Small intestine (tissue), 7 donors: ENCODE measurements around the gene DIPK1B. TPM values are rescaled to one million over a fixed set of nuclear protein-coding genes. Genes with fewer than 3 reads are reported as not detected.

Experiments used
- DNase-seq, 2 donors: peaks; one replicate each; pipeline versions ENCODE4 v3.0.0 to v3.0.0-alpha.2; 2013
- FAIRE-seq: peaks from 2 replicates; lab custom pipeline; 2012; peaks lifted over from hg19 to GRCh38; lab: Jason Lieb, UNC
- H3K27ac ChIP-seq, 3 donors: one replicate each; pipeline ENCODE4 v1.5.1; 2013; ENCODE audit warnings: low read length in 2 of 3, mild to moderate bottlenecking in 2 of 3, control low read depth in 1 of 3, inconsistent platforms in 1 of 3, low read depth in 1 of 3, moderate library complexity in 1 of 3
- H3K27me3 ChIP-seq, 3 donors: one replicate each; pipeline ENCODE4 v1.6.1; 2013; ENCODE audit warnings: low read length in 3 of 3, inconsistent platforms in 1 of 3; ENCODE audit not compliant: control insufficient read depth in 3 of 3, insufficient read depth in 3 of 3
- H3K36me3 ChIP-seq, 3 donors: one replicate each; pipeline ENCODE4 v1.6.1; 2013; ENCODE audit warnings: low read length in 3 of 3, inconsistent platforms in 1 of 3, low read depth in 1 of 3, mild to moderate bottlenecking in 1 of 3, moderate library complexity in 1 of 3; ENCODE audit not compliant: control insufficient read depth in 3 of 3, insufficient read depth in 2 of 3
- H3K4me1 ChIP-seq, 3 donors: one replicate each; pipeline ENCODE4 v1.6.1; 2013; ENCODE audit warnings: low read length in 2 of 3, inconsistent platforms in 1 of 3, low read depth in 1 of 3, mild to moderate bottlenecking in 1 of 3, moderate library complexity in 1 of 3; ENCODE audit not compliant: control insufficient read depth in 3 of 3, insufficient read depth in 2 of 3
- H3K4me3 ChIP-seq, 3 donors: one replicate each; pipeline ENCODE4 v1.5.1; 2013; ENCODE audit warnings: low read length in 3 of 3, control low read depth in 1 of 3, inconsistent platforms in 1 of 3, low read depth in 1 of 3, mild to moderate bottlenecking in 1 of 3, moderate library complexity in 1 of 3
- H3K9me3 ChIP-seq, 2 donors: one replicate each; pipeline ENCODE4 v1.6.1; 2013; ENCODE audit warnings: low read depth in 1 of 2, low read length in 1 of 2; ENCODE audit not compliant: control insufficient read depth in 2 of 2, insufficient read depth in 1 of 2
- WGBS, 3 donors: extraction: QIAGEN DNeasy Blood & Tissue Kit; methylation state at CpG; one replicate each; pipeline ENCODE4 v1.1.7; 2013; 5-methylcytosine and 5-hydroxymethylcytosine counted together
- polyA plus RNA-seq, 4 donors: library from polyadenylated mRNA; stranded (reverse) in 3 of 4; unstranded in 1 of 4; fragments of 200-250 nt in 3 of 4; fragments of 120-200 nt in 1 of 4; gene quantifications; one replicate each; pipeline versions ENCODE4 v1.2.1 to v1.2.3, GENCODE V29; 2013
- donor health status: healthy with polysubstance abuse.
- donor health status: control.
- donor health status: control.
- donor health status: Bipolar disorder and iron deficiency.
- donor health status: healthy.

Gene DIPK1B
- polyA plus RNA-seq, 4 donors = 0.22 to 12.7 (median 6.6) TPM

- peaks cover 0 to 11% (median 3%) of the 10 kb centered on the region in 3 donors for H3K27me3 ChIP-seq
- DNase-seq (no peak), FAIRE-seq (no peak)
- no peak overlapping the region for H3K4me3 ChIP-seq
- peaks cover 0 to 9% (median 0%) of the 10 kb centered on the region in 3 donors for H3K36me3 ChIP-seq
- H3K27ac ChIP-seq = no peak overlapping the region
- WGBS, 3 donors = 55 to 61% (median 60%) methylated on average over 17 of the region's 17 CpGs
- H3K9me3 ChIP-seq = no peaks in the 10 kb centered on the region
- peaks cover 0 to 23% (median 4%) of the 10 kb centered on the region in 3 donors for H3K4me1 ChIP-seq
Observed at GRCh38 chr9:136714096-136714892, 1.9 kb downstream of the DIPK1B start.

DNA sequence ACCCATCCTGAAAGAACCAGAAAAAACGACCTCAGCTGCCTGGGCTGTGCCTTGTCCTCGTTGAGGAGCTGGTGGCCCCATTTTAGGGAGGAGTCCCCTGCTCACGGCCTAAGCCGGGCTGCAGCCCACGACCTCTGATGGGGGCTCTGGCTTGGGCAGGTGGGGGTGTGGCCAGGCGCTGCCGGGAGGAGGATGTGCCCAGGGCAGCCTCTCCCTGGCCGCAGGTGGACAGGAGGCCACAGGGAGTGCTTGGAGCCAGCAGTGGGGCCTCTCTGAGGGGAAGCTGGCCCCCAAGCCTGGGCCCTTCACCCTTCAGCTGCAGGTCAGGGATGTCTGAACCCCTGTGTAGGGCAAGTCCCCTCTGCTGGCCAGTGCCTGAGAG, 2.5 kb downstream of the DIPK1B start:
- 31 to 51% (median 45%) methylated on average over 8 of the region's 8 CpGs for WGBS, 3 donors
- H3K27ac ChIP-seq = no peak overlapping the region

DNA sequence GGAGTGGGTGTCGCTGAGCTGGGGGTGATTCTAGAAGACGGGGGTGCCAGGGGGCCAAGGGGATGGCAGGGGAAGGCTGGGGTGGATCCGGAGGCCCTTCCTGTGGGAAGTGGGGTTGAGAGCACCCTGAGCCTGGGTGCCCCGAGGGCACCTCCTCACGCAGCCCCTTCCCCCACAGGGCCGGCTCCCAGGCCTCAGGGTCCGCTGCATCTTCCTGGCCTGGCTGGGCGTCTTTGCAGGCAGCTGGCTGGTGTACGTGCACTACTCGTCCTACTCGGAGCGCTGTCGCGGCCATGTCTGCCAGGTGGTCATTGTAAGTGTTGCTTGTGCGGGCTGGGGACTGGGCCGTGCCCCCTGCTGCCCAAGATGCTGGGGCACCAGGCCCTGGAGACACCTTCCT, 5.0 kb downstream of the DIPK1B start:
- Histone ChIP-seq H3K4me3 (no peak overlapping the region), H3K27me3 (peaks cover 0 to 7% (median 3%) of the 10 kb centered on the region in 3 donors), H3K27ac (no peak overlapping the region), H3K4me1 (peaks cover 0 to 40% (median 0%) of the 10 kb centered on the region in 3 donors), H3K36me3 (peaks cover under 1 to 33% (median 2%) of the 10 kb centered on the region in 3 donors), H3K9me3 (no peaks in the 10 kb centered on the region)
- no peak for FAIRE-seq
- no peak for DNase-seq
- WGBS, 3 donors = 46 to 78% (median 53%) methylated on average over 14 to 16 of the region's 16 CpGs

More for the DNA sequence above, 2.5 kb downstream of the DIPK1B start:
- Histone ChIP-seq H3K9me3 (no peaks in the 10 kb centered on the region), H3K36me3 (peaks cover 0 to 11% (median 0%) of the 10 kb centered on the region in 3 donors), H3K27me3 (peaks cover 0 to 11% (median 3%) of the 10 kb centered on the region in 3 donors), H3K4me1 (peaks cover 0 to 26% (median 4%) of the 10 kb centered on the region in 3 donors), H3K4me3 (no peak overlapping the region)
- DNase-seq (no peak), FAIRE-seq (no peak)

DNA sequence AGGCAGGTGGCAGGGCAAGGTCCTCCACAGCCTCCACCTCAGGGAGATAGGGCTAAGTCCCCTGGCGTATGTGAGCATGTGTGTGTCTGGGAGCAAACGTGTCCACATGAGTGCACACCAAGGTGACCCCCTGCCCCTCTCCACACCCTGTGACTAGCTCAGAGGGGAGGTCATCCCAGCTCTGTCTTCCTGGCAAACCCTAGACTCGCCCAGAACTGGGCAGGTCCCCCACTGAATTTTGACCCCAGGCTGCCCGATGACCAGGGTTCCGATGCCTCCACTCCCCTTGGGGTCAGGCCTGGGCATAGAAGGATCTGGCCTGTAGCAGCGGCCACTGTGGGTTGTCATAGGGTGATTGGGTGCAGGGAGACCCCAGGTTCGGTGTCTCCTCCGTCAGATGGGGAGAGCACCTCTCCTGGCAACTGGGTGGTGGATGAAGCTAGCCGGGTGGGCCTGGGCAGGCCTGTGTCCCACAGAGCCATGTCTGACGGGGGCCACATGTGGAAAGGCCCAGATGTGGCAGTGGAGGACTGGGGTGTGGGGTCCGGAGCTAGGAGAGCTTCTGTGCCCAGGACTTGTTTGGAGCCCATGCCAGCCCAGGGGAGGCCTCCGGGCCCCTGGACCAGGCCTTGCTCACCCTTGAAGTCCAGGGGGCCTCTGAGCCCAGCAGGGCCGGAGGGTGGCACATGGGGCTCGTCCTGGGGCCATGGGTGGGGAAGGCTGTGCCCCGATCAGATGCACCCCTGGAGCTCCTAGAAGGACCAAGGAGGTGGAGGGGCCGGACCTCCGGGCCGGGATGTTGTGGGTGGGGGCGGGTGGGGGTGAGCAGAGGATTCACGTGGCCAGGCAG, 6.2 kb downstream of the DIPK1B start:
- WGBS, 3 donors = 32 to 66% (median 37%) methylated on average over 18 to 20 of the region's 20 CpGs
- FAIRE-seq (no peak), DNase-seq (no peak)
- Histone ChIP-seq H3K27me3 (peaks cover 0 to 7% (median 0%) of the 10 kb centered on the region in 3 donors), H3K9me3 (no peaks in the 10 kb centered on the region), H3K27ac (no peak overlapping the region), H3K4me1 (peaks cover 0 to 38% (median 0%) of the 10 kb centered on the region in 3 donors), H3K36me3 (peaks cover 2 to 45% (median 6%) of the 10 kb centered on the region in 3 donors), H3K4me3 (no peak overlapping the region)

GRCh38 chr9:136719195-136719880, 7.0 kb downstream of the DIPK1B start:
- H3K27me3 ChIP-seq = peaks cover 0 to 5% (median 0%) of the 10 kb centered on the region in 3 donors
- H3K9me3 ChIP-seq = no peaks in the 10 kb centered on the region
- no peak overlapping the region for H3K27ac ChIP-seq
- H3K4me1 ChIP-seq = peaks cover 0 to 42% (median 0%) of the 10 kb centered on the region in 3 donors
- 16 to 47% (median 38%) methylated on average over 21 to 24 of the region's 24 CpGs for WGBS, 3 donors
- DNase-seq (peak in 1 of 2 donors; percentile 36), FAIRE-seq (no peak)
- no peak overlapping the region for H3K4me3 ChIP-seq
- H3K36me3 ChIP-seq = peaks cover 2 to 49% (median 14%) of the 10 kb centered on the region in 3 donors

DNA sequence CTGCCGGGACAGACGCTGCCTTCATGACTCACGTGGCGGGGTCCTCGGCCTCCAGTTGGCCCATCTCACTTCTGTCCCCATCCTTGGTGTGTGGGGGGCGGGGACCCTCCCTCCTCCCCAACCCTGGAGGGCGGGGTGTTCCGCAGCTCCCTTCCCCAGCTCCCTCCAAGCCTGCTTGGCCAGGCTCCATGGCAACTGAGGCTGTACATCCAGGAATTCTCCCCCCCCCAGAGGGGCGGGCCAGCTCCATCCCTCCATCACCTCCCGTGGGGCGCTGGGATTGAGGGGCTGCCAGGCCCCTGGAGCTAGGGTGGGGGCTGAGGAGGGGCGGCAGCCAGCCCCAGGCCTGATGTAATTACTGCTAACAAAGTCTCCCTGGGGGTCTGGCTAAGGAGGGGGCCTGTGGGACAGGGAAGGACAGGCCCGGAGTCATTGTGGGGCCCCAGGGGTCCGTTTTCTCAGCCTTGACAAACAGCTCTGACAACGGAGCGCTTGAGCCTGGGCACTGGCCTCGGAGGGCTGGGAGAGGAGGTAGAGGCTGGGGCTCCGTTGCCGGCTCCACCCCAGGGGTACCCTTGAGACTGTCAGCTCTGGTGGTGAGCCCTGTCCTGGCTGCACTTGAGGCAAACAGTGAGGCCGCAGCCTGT, 8.0 kb downstream of the DIPK1B start:
- peak overlapping the region in 1 of 3 donors; percentile 37 for H3K27ac ChIP-seq
- H3K9me3 ChIP-seq = no peaks in the 10 kb centered on the region
- peaks cover 0 to 2% (median 0%) of the 10 kb centered on the region in 3 donors for H3K27me3 ChIP-seq
- peaks cover 0 to 41% (median 0%) of the 10 kb centered on the region in 3 donors for H3K4me1 ChIP-seq
- peaks cover 7 to 54% (median 17%) of the 10 kb centered on the region in 3 donors for H3K36me3 ChIP-seq
- DNase-seq (no peak), FAIRE-seq (no peak)
- WGBS, 3 donors = 34 to 40% (median 37%) methylated on average over 16 to 20 of the region's 20 CpGs
- H3K4me3 ChIP-seq = no peak overlapping the region

GRCh38 chr9:136720898-136721338, 8.5 kb downstream of the DIPK1B start:
- Histone ChIP-seq H3K27ac (peak overlapping the region in 1 of 3 donors; percentile 37), H3K4me3 (no peak overlapping the region), H3K9me3 (no peaks in the 10 kb centered on the region), H3K27me3 (peaks cover 0 to 2% (median 0%) of the 10 kb centered on the region in 3 donors), H3K36me3 (peaks cover 10 to 60% (median 20%) of the 10 kb centered on the region in 3 donors), H3K4me1 (peaks cover 0 to 46% (median 0%) of the 10 kb centered on the region in 3 donors)
- DNase-seq (no peak), FAIRE-seq (no peak)
- WGBS, 3 donors = 68 to 71% (median 69%) methylated on average over 11 of the region's 11 CpGs
